HG03175 (cell line): ENCODE results near the gene WWOX.
"Not testable (repeated sequence)": the region's sequence is repeated elsewhere in the genome, so short reads cannot be mapped to it uniquely, and the experiment has no call there.

Source experiments
- ATAC-seq: cut with Tn5 transposase; IDR thresholded peaks from one replicate; pipeline ENCODE4 v1.9.1; 2021; ENCODE audit warnings: mild to moderate bottlenecking, moderate library complexity; ENCODE audit not compliant: unreplicated experiment

The WWOX gene

DNA sequence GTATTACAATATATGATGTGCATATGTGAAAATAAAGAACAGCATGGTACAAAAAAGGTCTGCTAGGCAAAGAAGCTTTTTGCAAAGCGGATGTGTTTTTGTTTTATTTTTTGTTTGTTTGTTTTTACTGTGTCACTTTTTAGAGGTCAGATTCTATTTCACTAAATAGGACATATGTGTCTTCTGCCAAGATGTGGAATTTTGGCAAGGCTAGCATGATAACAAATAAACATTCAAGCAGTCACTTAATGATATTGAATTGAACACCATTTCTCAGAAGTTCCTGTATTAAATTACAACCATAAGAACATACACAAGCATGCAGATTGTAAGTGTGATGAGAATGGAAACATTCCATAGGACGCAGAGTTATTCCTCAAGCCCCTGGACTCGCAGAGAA, 492.7 kb downstream of the WWOX start:
- no peak for ATAC-seq

DNA sequence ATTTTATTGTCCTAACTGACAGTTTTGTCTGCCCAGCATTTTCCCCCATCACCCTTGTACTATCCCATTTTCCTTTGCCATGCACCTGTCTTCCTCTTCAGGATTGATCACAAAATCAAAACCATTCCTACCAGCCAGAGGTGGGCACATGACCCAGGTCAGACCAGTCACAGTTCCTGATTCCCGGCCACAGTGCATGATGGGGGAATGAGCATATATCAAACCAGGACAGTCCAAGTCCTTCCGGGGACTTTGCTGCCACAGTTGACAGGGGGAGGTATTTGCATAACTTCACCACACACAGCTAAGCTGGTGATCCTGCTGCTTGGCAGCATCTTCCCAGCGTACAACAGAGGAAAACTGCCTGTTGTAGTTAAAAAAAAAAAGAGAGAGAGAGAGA, 493.9 kb downstream of the WWOX start:
- ATAC-seq, result no peak

DNA sequence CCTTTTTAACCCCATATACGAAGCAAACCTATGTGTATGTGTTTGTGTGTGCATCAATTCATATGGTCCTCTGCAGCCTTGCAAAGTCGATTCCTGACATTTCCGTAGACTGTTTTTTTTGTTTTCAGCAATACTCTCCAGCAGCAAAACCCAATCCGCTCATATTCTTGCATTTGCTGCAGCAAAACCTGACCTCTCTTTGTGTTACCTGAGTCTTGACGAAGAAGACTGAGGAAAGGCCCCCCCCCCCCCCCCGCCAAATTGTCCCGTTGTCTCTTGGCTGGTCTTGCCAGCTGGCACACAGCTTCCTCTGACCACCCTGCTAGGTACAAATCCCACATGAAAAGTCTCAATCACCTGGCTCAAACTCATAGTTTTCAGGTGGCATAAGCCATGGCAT, 494.7 kb downstream of the WWOX start:
- no peak for ATAC-seq

DNA sequence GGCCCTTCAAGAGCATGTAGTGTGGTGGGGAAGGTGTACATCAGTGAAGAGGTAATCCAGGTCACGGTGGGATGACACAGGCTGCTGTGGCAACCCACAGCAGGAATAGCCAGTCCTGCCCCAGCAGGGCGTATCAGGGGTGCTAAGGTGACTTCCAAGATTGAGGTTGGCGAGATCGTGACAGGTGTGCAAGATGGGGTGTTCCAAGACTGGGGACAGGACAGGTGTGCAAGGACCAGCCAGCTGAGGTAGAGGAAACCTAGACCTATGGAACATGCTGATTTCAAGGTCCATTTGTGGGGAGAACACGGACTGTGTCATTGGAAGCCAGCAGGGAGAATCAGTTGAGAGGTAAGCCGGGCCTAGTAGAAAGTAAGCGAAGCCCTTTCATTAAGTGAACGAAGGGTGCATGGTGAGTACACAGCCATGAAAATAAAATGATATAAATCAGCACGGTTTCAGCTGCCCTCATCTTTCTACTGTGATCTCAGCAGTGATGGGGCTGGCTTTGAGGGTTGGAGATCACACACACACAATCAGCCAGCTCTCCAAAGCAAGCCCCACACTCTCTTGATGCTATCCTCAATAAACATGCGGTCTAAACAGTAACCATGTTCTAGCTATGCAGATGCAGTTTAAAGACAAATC, 497.0 kb downstream of the WWOX start:
- ATAC-seq, result no peak

DNA sequence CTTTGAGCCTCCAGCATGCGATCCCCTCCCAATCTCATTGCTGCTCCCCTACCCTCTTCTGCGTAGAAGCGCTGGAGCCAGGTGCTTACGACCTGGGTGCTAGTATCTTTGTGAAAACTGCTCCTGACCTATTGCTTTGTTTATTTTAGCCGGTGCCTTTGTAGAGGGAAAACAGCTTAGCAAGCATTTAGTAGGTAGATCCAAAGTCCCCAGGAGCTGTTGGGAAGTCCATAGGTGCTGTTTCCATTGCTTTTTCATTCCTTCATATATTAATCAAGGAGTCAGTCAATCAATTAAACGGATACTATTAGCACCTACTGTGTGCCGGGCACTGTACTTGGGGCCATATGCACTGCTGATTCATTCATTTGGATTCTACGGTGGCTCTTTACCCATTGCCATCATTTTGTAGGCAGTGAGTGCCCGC, 497.6 kb downstream of the WWOX start:
- no peak for ATAC-seq

DNA sequence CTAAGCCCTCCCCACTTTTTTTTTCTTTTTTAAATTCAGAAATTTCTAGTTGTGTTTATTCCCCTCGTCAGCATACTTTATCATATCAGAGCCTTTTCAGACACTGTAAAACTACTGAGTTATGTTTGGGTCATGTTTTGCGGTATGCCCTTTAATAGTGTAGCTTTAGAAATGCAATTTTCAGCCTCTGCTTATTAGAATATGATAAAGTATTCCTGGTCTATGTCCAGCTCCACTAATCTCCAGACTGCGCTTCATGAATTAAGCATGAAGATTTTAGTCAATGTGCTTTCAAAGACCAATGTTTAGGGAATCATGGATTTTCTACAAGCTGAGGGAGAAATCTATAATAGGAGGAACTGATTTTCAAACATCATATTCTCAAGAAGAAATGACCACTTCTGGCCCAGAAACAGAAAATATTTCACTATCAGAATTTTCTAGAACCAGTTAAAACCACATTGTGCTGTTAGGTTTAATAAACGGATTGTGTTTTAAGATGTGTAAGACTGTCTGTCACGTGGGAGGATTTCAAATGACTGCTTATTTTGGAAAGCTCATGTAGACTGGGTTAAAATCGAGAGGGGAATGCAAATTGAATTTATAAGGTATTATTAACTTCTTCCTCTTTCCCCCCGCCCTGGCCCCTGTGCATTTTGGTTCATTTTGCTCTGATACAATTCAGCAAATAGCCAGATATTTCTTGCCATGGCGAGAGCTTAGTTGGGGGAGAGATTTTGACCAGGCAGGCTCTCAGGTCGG, 498.5 kb downstream of the WWOX start:
- no peak for ATAC-seq

DNA sequence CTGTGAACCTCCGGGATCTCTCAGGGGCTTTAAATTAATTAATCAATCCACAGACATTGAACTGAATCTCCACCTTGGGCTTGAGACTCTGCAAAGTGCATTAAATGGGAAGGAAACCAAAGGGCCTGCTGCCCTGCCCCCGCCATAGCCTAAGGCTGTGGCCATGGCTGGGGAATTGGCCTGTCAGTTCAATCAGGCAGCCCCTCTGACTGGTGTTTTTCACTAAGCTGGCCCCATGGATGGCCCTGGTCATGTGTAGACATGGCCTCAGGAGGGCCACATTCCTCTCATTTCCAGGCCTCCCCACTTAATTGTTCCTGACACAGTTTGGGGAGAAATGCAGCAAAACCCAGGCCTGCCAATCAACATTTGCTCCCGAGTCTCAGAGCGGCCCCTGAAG, 499.8 kb downstream of the WWOX start:
- ATAC-seq, result no peak

DNA sequence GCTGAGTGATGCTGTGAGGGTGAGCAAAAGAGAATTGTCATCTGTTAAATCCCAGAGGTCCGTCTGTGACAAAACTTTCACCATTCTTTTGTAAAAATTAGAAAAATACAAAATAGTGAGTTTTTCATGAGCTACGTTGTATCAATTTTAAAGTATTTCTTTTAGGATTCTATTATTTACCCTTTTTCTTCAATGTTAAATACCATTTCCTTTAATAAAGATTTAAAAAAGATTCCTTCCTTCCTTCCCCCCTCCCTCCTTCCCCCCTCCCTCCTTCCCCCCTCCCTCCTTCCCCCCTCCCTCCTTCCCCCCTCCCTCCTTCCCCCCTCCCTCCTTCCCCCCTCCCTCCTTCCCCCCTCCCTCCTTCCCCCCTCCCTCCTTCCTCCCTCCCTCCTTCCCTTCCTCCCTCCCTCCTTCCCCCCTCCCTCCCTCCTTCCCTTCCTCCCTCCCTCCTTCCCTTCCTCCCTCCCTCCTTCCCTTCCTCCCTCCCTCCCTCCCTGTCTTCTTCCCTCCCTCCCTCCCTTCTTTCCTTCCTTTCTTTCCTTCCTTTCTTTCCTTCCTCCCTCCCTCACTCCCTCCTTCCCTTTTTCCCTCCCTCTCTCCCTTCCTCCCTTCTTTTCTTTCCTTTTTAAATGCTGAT, 505.1 kb downstream of the WWOX start:
- ATAC-seq, result not testable (repeated sequence)

DNA sequence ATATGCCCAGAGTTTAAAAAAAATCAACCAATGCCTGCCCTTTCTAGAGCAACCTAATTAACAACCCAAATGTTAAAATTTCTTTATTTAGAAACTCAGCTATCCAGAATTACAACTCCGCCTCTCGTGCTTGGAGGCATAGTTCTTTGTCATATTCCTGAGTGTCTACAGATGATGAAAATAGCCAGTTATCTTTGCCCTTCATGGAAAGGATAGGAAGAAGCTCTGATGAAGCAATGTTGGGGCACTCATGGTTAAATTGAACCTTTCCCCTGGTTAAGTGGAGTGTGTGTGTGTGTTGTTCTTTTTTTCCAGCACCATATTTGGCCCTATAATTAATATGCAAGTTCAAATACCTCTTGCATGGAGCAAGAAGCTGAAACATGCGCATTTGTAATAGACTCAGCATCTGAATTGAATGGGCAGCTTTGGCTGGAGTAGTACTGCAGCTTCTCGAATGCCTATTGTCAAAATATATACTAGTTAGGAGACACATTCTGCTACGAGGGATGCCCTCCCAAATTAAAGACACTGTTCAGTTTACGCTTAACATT, 506.2 kb downstream of the WWOX start:
- no peak for ATAC-seq

DNA sequence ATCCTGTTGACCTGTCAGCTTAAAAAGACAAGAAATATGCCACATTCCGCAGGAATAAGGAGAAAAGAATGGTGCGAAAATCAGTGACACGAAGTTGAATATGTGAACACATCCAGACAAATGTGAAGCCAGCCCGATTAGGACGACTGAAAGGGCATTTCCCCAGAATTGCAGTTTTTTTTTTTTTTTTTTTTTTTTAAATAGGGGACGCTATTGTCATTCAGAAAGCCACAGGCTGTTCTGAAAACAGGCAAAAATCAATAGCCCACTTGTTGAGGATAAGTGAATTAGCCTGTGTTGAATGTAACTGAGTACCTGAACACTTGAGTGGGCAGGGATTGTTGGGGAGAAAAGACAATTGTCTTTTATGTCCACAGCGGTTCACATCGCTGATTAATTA, 507.1 kb downstream of the WWOX start:
- no peak for ATAC-seq

DNA sequence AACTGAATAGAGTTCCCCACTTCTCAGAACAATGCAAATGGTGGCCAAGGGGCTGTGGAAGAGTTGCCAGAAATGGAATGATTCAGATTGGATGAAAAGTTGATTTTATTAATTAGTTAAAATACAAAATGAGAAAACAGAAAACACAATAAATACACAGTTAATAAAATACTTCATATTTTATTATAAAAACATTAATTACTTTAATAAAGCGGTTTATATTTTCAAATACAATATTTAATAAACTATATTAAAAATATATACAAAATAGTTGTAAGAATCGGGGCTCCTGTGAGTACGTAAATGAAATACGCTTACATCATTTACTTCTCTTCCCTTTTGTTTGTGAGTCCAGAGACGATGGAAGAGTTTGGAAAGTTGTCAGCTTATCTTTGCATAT, 507.6 kb downstream of the WWOX start:
- no peak for ATAC-seq

DNA sequence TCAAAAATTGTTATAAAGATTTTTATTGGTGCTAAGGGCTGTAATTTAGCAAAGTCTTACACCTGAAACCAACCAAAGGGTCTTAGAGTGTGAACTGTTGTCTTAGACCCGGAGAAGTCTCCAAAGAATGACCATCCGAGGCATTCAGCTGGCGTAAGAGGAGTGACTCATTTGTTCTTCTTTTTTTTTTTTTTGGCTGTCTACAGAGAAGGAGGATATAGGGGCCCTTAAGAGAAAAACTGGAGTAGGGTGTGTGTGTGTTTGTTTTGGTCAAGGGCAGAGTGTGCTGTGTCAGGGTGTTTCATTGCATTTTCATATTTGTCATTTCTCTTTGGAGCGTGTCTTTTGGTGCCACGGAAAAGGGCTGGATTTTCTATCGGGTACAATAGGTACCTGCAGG, 508.0 kb downstream of the WWOX start:
- no peak for ATAC-seq

DNA sequence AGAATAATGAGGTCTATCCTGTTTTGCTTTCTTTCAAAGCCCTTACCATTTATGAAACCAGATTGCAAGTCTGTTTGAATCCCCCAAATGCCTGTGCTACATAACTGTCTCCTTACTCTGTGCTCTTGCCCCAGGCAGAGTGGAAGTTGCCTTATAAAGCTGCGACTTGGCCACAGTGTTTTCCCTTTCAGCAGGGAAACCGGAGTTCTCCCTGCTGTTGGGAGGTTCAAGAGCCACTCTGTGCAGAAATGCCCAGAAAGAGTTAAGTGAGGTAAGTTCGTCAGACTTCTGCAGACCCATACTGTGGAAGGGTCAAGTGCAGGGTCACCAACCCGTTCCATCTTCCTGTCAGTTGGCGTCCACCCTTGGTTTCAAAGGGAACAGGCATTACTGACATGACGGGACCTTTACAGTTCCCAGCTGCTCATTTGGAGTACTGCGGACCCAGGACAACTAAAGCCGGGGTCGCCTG, 508.9 kb downstream of the WWOX start:
- ATAC-seq, result no peak

DNA sequence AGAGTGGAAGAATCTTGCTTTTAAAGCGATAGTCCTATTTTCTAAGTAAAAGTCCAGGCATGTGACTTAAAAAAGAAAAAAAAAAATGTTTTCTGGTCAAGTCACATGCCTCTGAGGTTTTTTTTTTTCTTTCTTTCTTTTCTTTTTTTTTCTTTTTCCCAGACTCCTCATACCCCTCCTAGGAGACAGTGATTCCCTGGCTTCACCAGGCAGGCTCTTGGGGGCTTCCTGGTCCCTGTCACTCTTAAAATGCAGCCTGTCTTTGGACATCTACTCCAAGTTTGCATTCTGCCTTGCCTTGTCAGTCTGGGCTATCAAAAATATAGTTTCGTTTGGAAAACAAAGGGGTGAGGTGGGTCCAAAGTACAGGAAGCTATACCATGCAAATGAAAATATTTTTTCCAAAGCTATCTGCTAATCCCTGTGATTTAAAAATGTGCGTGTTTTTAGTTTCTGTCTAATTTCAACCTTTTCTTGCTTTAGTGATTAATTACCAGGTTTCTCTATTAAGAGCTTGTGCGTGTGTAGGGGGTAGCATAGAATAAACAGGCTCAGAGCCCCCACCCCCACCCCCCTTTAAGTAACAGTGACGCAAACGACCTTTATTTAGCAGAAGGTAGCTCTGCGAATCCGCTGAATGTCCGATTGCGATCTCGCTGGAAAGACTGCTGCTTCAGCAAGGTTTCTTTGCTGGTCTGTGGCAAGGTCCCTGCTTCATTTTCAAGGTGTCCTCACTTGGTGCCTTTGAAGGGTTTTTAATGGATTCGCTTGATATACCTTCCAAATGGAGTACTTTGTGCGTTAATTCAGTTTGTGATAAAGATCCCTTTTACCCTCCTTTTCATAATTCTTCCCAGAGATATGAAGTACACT, 510.2 kb downstream of the WWOX start:
- no peak for ATAC-seq

DNA sequence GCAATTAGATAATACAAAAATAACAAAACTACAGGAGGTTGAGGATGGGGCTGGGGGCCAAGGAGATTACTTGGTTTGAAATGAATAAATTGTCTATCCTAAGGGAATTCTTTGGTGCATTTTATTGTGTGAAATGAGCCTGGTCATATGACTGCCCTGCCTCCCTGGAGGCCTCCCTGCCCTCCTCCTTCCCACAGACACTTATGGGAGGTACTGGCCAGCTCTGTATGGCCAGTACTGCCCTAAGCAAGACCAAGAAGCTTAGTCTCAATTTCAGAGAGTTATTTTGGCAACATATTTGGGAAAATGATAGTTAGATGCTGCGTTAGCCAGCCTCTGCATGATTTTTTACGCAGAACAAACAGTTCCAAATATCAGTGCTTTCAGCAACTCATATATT, 511.9 kb downstream of the WWOX start:
- ATAC-seq, result no peak

DNA sequence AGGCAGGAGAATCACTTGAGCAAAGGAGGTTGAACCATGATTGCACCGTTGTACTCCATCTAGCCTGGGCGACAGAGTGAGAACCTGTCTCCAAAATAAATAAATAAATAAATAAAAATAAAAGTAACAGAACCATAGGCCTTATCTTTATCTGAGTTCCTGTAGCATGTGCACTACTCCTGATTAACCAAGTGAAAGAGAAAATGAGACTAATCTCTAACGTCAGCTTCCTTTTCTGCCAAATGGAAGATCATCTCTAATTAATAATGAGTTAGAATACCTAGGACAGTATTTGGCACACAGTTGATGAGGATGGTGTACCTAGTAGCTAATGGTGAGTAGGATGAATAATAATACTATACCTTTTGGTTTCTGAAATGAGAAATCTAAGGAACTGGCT, 520.4 kb downstream of the WWOX start:
- no peak for ATAC-seq

DNA sequence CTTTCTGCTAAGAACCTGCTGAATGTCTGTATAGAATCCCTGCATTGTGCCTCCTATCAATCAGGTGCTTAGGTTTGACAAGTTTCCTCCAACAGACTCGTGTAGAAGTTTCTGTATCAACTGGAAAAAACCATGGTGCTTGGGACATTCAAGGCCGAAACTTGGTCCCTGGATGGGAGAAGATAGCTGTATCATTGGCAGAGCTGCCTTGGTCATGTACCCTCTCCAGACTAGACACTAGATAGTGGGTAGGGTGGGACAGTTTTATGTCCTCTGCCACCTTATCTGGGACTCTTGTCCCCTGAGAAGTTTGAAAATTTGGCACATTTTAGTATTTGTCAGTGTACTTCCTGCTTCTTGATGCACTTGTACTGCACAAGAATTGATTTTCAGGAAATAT, 520.8 kb downstream of the WWOX start:
- no peak for ATAC-seq

DNA sequence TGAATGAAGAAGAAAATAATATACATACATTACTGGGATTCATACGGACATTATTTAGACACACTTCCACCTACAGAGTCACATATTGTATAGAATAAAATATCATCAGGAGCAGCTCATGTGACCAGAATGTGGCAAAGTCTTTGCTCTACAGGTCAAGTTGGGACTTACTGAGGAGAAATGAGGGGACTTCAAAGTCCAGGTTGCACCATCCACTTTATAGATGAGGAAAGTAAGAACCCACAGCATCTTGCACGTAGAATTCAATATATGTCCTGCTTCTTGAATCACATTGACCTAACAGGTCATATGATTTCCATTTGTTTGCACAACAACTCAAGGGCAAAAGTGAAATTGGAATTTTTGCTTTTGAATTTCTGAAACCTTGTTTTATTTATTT, 524.3 kb downstream of the WWOX start:
- no peak for ATAC-seq

DNA sequence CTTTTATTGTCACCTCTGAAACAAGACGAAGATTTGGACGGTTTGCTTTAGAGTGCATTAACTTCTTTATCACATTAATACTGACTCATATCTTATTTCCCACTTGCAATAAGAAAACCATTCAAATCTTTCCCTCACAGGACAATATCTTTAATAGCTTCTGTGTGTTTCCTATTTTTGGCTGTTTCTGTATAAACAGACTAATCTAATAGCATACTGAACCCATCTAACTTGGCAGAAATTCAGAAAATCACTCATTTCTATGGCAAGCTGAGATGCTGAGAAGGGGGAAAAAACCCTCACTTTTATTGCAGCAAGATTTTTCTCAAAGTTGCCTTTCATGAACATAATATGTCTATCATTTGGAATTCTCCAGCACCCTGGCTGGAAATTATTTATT, 524.9 kb downstream of the WWOX start:
- no peak for ATAC-seq

DNA sequence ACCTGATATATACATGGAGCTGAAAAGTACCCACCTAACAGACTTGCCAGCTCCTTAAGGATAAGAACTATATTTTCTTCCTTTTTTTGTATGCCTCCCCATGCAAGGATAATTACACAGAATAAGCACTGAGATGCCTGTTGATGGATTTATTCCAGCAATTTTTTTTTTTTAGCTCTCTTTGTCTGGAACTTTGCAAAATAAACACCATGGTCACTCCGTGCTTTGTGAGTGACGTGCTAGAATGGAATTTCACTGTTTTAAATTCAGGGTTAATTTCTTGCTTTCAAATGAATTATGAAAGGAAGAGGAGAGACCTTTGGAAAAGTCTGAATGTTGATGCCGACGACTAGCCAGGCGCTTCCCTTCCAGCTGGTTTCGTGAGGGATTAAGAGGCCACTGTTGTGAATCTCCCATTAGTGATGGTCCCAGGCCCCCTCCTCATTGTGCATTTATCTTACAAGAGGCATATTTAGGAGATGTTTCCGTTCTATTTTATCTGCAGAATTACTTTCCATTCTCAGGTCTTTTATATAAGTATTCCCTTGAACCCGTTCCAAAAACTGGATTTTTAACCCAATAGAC, 529.1 kb downstream of the WWOX start:
- no peak for ATAC-seq

DNA sequence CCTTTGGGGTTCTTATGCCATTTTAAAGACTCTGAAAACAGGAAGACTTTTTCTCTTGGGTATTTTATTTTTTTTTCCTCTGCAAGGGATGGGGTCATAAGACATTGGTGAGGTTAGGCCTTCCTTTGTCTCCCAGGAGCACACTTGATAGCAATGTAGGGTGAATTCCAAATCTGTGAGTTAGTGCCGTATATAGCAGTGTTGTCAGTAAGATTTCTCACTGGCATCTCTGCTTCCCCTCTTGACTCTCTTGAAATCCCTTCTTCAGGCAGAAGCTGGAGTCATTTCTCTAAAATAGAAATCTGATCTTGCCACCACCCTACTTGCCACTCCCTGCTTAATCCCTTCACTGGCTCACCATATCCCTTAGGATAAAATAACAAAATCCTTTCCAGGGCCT, 529.7 kb downstream of the WWOX start:
- ATAC-seq, result no peak
